HUDEP-2 (cell line): ENCODE measurements around the gene ANGPTL3.
"Not testable (repeated sequence)": the region's sequence is repeated elsewhere in the genome, so short reads cannot be mapped to it uniquely, and the experiment has no call there.

ENCODE experiments used
- DNase-seq, 76 experiments: peaks; one replicate each; lab custom pipeline; 2025; ENCODE audit not compliant: unreplicated experiment in 76 of 76; lab: John Stamatoyannopoulos, UW

Gene ANGPTL3

GRCh38 chr1:62597281-62597680, at the start of gene ANGPTL3:
TSS of gene ANGPTL3 (plus strand) at chr1:62597520. CDS start at chr1:62597567, 47 bp downstream.
- no peak for DNase-seq

- DNase-seq, result no peak
Measured at GRCh38 chr1:62561306-62561705, 36.0 kb upstream of the ANGPTL3 start.

- not testable (repeated sequence) for DNase-seq
Measured at GRCh38 chr1:62567182-62567581, 30.1 kb upstream of the ANGPTL3 start.

- not testable (repeated sequence) for DNase-seq
Measured at GRCh38 chr1:62567926-62568325, 29.4 kb upstream of the ANGPTL3 start.

GRCh38 chr1:62571517-62571916, 25.8 kb upstream of the ANGPTL3 start:
- DNase-seq, result not testable (repeated sequence)

- no peak for DNase-seq
Measured at GRCh38 chr1:62572476-62572875, 24.8 kb upstream of the ANGPTL3 start.

- DNase-seq, result no peak
Measured at GRCh38 chr1:62573675-62574074, 23.6 kb upstream of the ANGPTL3 start.

GRCh38 chr1:62585469-62586155, 11.7 kb upstream of the ANGPTL3 start:
- no peak for DNase-seq

- no peak for DNase-seq
Measured at GRCh38 chr1:62588000-62588399, 9.3 kb upstream of the ANGPTL3 start.

- no peak for DNase-seq
Measured at GRCh38 chr1:62589321-62589720, 8.0 kb upstream of the ANGPTL3 start.

GRCh38 chr1:62590255-62590969, 6.9 kb upstream of the ANGPTL3 start:
- DNase-seq, result no peak

- DNase-seq, result no peak
Measured at GRCh38 chr1:62590970-62591368, 6.4 kb upstream of the ANGPTL3 start.

GRCh38 chr1:62593825-62594394, 3.4 kb upstream of the ANGPTL3 start:
- no peak for DNase-seq

GRCh38 chr1:62595647-62596046, 1.7 kb upstream of the ANGPTL3 start:
- no peak for DNase-seq

GRCh38 chr1:62599044-62599443, 1.7 kb downstream of the ANGPTL3 start:
- no peak for DNase-seq

- no peak for DNase-seq
Measured at GRCh38 chr1:62601457-62601856, 4.1 kb downstream of the ANGPTL3 start.

GRCh38 chr1:62608905-62609304, 11.6 kb downstream of the ANGPTL3 start:
- DNase-seq, result no peak

- not testable (repeated sequence) for DNase-seq
Measured at GRCh38 chr1:62610588-62610987, 13.3 kb downstream of the ANGPTL3 start.

GRCh38 chr1:62612770-62613169, 15.4 kb downstream of the ANGPTL3 start:
- DNase-seq, result no peak

- DNase-seq, result no peak
Measured at GRCh38 chr1:62613325-62613727, 16.0 kb downstream of the ANGPTL3 start.

- DNase-seq, result no peak
Measured at GRCh38 chr1:62613890-62614289, 16.6 kb downstream of the ANGPTL3 start.

- peak in 22 of 76 experiments; percentile 1 to 43 (median 19) for DNase-seq
Measured at GRCh38 chr1:62621907-62622306, 24.6 kb downstream of the ANGPTL3 start.
